Body of pancreas (tissue), 4 donors: ENCODE measurements around the gene ENTHD1. TPM values are rescaled to one million over a fixed set of nuclear protein-coding genes. Genes with fewer than 3 reads are reported as not detected.
A peak's percentile ranks its signal among the peaks of the same experiment; 100 is the strongest.

Experiments used
- ATAC-seq: fragments of 150-250 bp; one replicate; pipeline ENCODE4 v1.9.1; 2016
- DNase-seq, 4 donors: peaks; one replicate each; pipeline ENCODE4 v3.0.0-alpha.2; 2019
- H3K27ac ChIP-seq, 4 donors: fragments of 200-600 bp; sonication (generic); 1 replicate in 3 of 4; 2 replicates in 1 of 4; pipeline versions ENCODE4 v1.5.1 to v1.6.1; 2016 to 2019; ENCODE audit warnings: mild to moderate bottlenecking in 1 of 4, mixed read lengths in 1 of 4, moderate library complexity in 1 of 4
- H3K27me3 ChIP-seq, 2 donors: fragments of 200-600 bp; sonication (generic); one replicate each; pipeline ENCODE4 v1.6.0; 2016; ENCODE audit warnings: mild to moderate bottlenecking in 1 of 2
- H3K36me3 ChIP-seq, 2 donors: fragments of 200-600 bp; sonication (generic); replicated peaks in 1 of 2; 2 replicates each; pipeline ENCODE4 v1.5.1; 2016; ENCODE audit warnings: low read depth in 2 of 2; ENCODE audit not compliant: insufficient read depth in 1 of 2
- H3K4me1 ChIP-seq: fragments of 200-600 bp; sonication (generic); one replicate; pipeline ENCODE4 v1.6.0; 2016
- H3K4me3 ChIP-seq, 2 donors: fragments of 200-600 bp; sonication (generic); 1 replicate in 1 of 2; 2 replicates in 1 of 2; pipeline ENCODE4 v1.5.1; 2016 to 2019
- H3K9me3 ChIP-seq, 3 donors: fragments of 200-600 bp; sonication (generic); 1 replicate in 2 of 3; 2 replicates in 1 of 3; pipeline ENCODE4 v1.5.1; 2016
- POLR2A ChIP-seq, 3 donors: fragments of 450-650 bp; IDR thresholded peaks; one replicate each; pipeline ENCODE4 v1.6.1; 2016; ENCODE audit warnings: antibody characterized with exemption in 3 of 3, mild to moderate bottlenecking in 2 of 3
- WGBS, 2 donors: methylation state at CpG; one replicate each; pipeline ENCODE4 v1.1.5; 2017; 5-methylcytosine and 5-hydroxymethylcytosine counted together
- intact Hi-C: fragments of 100-400 bp; cut with DNase I; formaldehyde crosslinking; loops from one replicate; pipeline ENCODE4 v1.15.1; 2023
- total RNA-seq, 2 donors: library from RNA; depleted of rRNA; stranded (reverse); fragments of >200 nt; gene quantifications; one replicate each; pipeline ENCODE4 v1.1.0, GENCODE V29; 2016
- TF ChIP-seq, protein P1 (sequence below), 7 experiments: fragments of 450-650 bp in 4 of 7; fragments of 200-600 bp in 3 of 7; sonication (generic) in 3 of 7; IDR thresholded peaks; one replicate each; pipeline ENCODE4 v1.5.1; 2016 to 2019; ENCODE audit warnings: antibody characterized with exemption in 7 of 7

The ENTHD1 gene
- total RNA-seq, 2 donors from 2014 or later = not detected

DNA sequence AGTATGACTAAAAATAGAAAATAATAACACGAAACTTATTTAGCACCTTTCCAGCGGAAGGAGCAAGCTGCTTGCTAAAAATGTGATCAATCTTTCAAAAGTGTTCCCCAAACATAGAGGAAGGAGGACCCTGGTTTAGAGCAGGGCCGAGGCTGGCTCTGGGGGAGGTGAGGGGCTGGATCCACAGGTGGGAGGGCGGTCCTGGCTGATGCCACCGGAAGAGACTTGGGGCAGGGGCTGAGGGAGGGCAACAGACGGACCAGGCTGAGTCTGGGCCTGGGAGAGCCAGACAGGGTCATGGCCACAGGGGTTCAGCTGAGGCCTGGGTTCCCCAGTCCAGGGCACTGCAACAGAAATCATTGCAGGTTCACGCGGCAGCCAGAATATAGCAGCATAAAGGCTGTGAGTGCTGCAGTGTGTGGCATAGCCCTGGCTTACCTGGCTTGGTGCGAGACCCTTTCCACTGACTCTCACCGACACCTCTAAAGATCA, 179.7 kb downstream of the ENTHD1 start:
- H3K36me3 ChIP-seq = no peaks in the 10 kb centered on the region
- TF ChIP-seq, protein P1, sequence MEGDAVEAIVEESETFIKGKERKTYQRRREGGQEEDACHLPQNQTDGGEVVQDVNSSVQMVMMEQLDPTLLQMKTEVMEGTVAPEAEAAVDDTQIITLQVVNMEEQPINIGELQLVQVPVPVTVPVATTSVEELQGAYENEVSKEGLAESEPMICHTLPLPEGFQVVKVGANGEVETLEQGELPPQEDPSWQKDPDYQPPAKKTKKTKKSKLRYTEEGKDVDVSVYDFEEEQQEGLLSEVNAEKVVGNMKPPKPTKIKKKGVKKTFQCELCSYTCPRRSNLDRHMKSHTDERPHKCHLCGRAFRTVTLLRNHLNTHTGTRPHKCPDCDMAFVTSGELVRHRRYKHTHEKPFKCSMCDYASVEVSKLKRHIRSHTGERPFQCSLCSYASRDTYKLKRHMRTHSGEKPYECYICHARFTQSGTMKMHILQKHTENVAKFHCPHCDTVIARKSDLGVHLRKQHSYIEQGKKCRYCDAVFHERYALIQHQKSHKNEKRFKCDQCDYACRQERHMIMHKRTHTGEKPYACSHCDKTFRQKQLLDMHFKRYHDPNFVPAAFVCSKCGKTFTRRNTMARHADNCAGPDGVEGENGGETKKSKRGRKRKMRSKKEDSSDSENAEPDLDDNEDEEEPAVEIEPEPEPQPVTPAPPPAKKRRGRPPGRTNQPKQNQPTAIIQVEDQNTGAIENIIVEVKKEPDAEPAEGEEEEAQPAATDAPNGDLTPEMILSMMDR (IDR thresholded peaks at IDR 0.05) = no peak
- TF ChIP-seq POLR2A (IDR thresholded peaks at IDR 0.05) = no peak
- no peak for ATAC-seq
- no peak overlapping the region for H3K4me3 ChIP-seq
- intact Hi-C loops = no loop called here
- H3K27me3 ChIP-seq = no peaks in the 10 kb centered on the region
- no peak overlapping the region for H3K27ac ChIP-seq
- H3K4me1 ChIP-seq = peaks cover 10% of the 10 kb centered on the region
- DNase-seq = no peak
- no peaks in the 10 kb centered on the region for H3K9me3 ChIP-seq
- WGBS, 2 donors = 85 to 90% methylated on average over 10 of the region's 10 CpGs

DNA sequence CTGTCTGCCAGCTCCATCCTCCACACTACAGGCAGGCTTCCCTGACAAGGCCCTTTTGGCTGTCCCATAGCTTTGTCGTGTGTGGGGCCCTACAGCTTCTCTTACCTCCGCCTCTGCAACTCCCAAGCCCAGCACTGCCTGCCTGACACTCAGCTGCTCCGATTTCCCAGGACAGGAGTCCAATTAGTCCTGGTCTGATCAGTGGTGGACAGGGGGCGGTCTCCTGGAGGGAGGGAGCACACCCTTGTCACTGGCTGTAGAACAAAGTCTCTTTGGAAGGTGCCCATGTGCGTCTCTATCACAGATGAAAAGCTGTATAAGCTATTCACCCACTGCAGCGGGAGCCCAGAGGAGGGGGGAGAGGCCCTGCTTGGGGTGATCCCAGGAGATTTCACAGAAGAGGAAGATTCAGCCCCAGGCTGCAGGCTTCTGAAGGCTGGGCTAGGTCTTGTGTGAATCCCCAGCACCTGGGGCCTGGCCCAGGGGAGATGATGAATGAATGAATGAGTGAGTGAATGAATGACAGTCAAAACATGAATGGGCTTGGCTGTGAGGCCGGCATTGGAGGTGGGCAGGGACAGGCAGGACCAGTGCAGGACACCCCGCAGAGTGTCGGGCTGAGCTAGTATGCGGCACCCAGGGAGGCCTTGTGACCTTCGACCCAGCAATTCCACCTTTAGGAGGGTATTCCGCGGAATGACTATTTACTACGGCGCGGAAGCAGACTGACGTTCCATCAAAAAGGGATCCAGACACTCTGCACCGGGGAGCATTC, 180.6 kb downstream of the ENTHD1 start:
- Histone ChIP-seq H3K27me3 (no peaks in the 10 kb centered on the region), H3K4me3 (no peak overlapping the region), H3K27ac (no peak overlapping the region), H3K36me3 (no peaks in the 10 kb centered on the region), H3K4me1 (peaks cover 10% of the 10 kb centered on the region), H3K9me3 (no peaks in the 10 kb centered on the region)
- DNase-seq (no peak), ATAC-seq (no peak)
- WGBS, 2 donors = 61 to 67% methylated on average over 17 to 18 of the region's 18 CpGs
- TF ChIP-seq, protein P1 (IDR thresholded peaks at IDR 0.05) = no peak
- TF ChIP-seq POLR2A (IDR thresholded peaks at IDR 0.05) = no peak
- intact Hi-C loops = no loop called here

DNA sequence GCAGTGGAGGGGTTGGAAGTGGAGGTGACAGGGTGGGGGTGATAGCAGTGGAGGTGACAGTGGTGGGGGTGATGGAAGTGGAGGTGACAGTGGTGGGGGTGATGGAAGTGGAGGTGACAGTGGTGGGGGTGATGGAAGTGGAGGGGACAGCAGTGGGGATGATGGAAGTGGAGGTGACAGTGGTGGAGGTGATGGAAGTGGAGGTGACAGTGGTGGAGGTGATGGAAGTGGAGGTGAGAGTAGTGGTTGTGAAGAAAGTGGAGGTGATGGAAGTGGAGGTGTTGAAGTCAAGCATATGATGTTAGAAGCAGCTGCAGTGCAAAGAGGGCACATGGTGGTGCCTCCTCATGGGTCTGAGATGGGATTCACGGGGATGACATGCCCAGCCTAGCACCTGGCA, 181.5 kb downstream of the ENTHD1 start:
- intact Hi-C loops = no loop called here
- 60 to 93% methylated on average over 1 of the region's 1 CpG for WGBS, 2 donors
- H3K9me3 ChIP-seq = no peaks in the 10 kb centered on the region
- peaks cover 10% of the 10 kb centered on the region for H3K4me1 ChIP-seq
- no peaks in the 10 kb centered on the region for H3K27me3 ChIP-seq
- DNase-seq (no peak), ATAC-seq (no peak)
- TF ChIP-seq, protein P1 (IDR thresholded peaks at IDR 0.05) = no peak
- no peak for TF ChIP-seq POLR2A (IDR thresholded peaks at IDR 0.05)
- no peak overlapping the region for H3K27ac ChIP-seq
- H3K36me3 ChIP-seq = no peaks in the 10 kb centered on the region
- H3K4me3 ChIP-seq = no peak overlapping the region

DNA sequence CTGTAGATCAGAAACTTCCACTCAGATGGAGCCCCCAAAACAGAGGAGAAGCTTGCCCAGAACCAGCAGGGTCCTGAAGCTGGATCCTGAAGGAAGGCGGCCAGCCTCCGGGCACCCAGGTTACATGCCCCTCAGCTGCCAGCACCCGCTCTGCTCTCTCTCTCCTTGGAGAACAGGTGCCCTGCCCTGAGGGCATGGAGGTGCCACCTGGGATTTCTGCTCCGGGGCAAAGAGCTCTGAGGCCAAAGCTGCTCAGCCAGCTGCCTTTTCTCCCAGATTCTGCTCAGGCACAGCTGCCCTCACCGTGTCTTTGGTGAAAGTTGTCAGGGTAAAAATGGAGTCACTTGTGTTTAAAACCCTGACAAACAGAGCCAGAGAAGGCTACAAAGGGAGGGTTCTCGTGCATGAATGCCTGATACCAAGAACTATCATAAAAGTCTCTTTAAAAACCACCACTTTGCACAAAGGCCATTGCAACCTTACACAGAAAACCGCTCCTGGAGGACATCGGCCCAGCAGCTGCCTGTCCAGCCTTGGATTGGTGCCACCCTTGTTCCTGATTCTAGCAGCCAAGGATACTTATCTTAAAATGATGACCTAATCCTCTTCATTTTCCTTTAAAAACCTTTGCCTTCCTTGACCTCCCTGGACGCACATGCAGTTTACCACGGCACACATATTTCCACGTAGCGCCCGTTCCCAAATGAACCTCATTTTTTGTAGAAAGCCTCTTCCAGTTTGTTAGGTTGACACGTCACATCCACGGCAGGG, 183.0 kb downstream of the ENTHD1 start:
- H3K4me3 ChIP-seq = no peak overlapping the region
- no peaks in the 10 kb centered on the region for H3K9me3 ChIP-seq
- 57 to 65% methylated on average over 11 to 15 of the region's 15 CpGs for WGBS, 2 donors
- TF ChIP-seq, protein P1 (IDR thresholded peaks at IDR 0.05) = no peak
- TF ChIP-seq POLR2A (IDR thresholded peaks at IDR 0.05) = no peak
- peak; percentile 40 to 73 (median 49) for DNase-seq
- H3K27me3 ChIP-seq = no peaks in the 10 kb centered on the region
- intact Hi-C loops = no loop called here
- peaks cover 10% of the 10 kb centered on the region for H3K4me1 ChIP-seq
- peak; percentile 59 for ATAC-seq
- no peak overlapping the region for H3K27ac ChIP-seq
- H3K36me3 ChIP-seq = no peaks in the 10 kb centered on the region
